GM21723 (cell line): ENCODE results near the gene ARHGAP29.

Experiments used
- ATAC-seq: cut with Tn5 transposase; IDR thresholded peaks from one replicate; pipeline ENCODE4 v1.9.1; 2021; ENCODE audit warnings: mild to moderate bottlenecking, moderate library complexity; ENCODE audit not compliant: unreplicated experiment

The ARHGAP29 gene

GRCh38 chr1:94236013-94236491 lies 1.3 kb downstream of the ARHGAP29 start:
- ATAC-seq, result no peak

- no peak for ATAC-seq
Observed at GRCh38 chr1:94235189-94236012, 2.0 kb downstream of the ARHGAP29 start.

- no peak for ATAC-seq
Observed at GRCh38 chr1:94234615-94235014, 2.8 kb downstream of the ARHGAP29 start.

GRCh38 chr1:94231746-94232145 lies 5.6 kb downstream of the ARHGAP29 start:
- no peak for ATAC-seq

GRCh38 chr1:94230920-94231319 lies 6.5 kb downstream of the ARHGAP29 start:
- no peak for ATAC-seq

GRCh38 chr1:94228640-94229375 lies 8.6 kb downstream of the ARHGAP29 start:
- ATAC-seq, result no peak

- ATAC-seq, result no peak
Observed at GRCh38 chr1:94227624-94228023, 9.8 kb downstream of the ARHGAP29 start.

GRCh38 chr1:94225845-94226244 lies 11.5 kb downstream of the ARHGAP29 start:
- no peak for ATAC-seq

- no peak for ATAC-seq
Observed at GRCh38 chr1:94218332-94218731, 19.1 kb downstream of the ARHGAP29 start.

GRCh38 chr1:94215955-94216354 lies 21.4 kb downstream of the ARHGAP29 start:
- ATAC-seq, result no peak

GRCh38 chr1:94209982-94210381 lies 27.4 kb downstream of the ARHGAP29 start:
- no peak for ATAC-seq

- no peak for ATAC-seq
Observed at GRCh38 chr1:94209425-94209824, 28.0 kb downstream of the ARHGAP29 start.

- ATAC-seq, result no peak
Observed at GRCh38 chr1:94207695-94208094, 29.7 kb downstream of the ARHGAP29 start.

- no peak for ATAC-seq
Observed at GRCh38 chr1:94205639-94206038, 31.7 kb downstream of the ARHGAP29 start.

- ATAC-seq, result no peak
Observed at GRCh38 chr1:94202241-94202640, 35.1 kb downstream of the ARHGAP29 start.

GRCh38 chr1:94199398-94199797 lies 38.0 kb downstream of the ARHGAP29 start:
- no peak for ATAC-seq

- no peak for ATAC-seq
Observed at GRCh38 chr1:94194079-94194865, 43.1 kb downstream of the ARHGAP29 start.

GRCh38 chr1:94193128-94193527 lies 44.3 kb downstream of the ARHGAP29 start:
- ATAC-seq, result no peak

GRCh38 chr1:94191216-94191615 lies 46.2 kb downstream of the ARHGAP29 start:
- no peak for ATAC-seq

GRCh38 chr1:94186946-94187345 lies 50.4 kb downstream of the ARHGAP29 start:
- no peak for ATAC-seq

- ATAC-seq, result no peak
Observed at GRCh38 chr1:94183197-94183815, 54.1 kb downstream of the ARHGAP29 start.
